Endothelial cell of umbilical vein (primary cell): Measurements from ENCODE around the gene ZEB1. TPM values are rescaled to one million over a fixed set of nuclear protein-coding genes. Genes with fewer than 3 reads are reported as not detected.

Experiments
- BruUV-seq: library from RNA; stranded (reverse); fragments of 400-500 nt; replicated peaks from 2 replicates; lab custom pipeline; 2021; lab: Mats Ljungman, UMichigan
- CTCF ChIA-PET: fragments of 300-600, 350-600 bp; sonication (Branson Sonifier 250); formaldehyde crosslinking; loops from one replicate; lab custom pipeline; 2021; ENCODE audit warnings: antibody characterized with exemption, inconsistent platforms; lab: Charles Lee
- POLR2A ChIA-PET: fragments of 300-600, 350-600 bp; sonication (Branson Sonifier 250); formaldehyde crosslinking; loops from one replicate; lab custom pipeline; 2021; ENCODE audit warnings: antibody characterized with exemption, inconsistent platforms; lab: Charles Lee
- DNase-seq: peaks from one replicate; pipeline ENCODE4 v3.0.0-alpha.2; 2011; ENCODE audit warnings: low read depth, low spot score
- FAIRE-seq: peaks from 2 replicates; lab custom pipeline; 2011; peaks lifted over from hg19 to GRCh38; lab: Jason Lieb, UNC
- H2AFZ ChIP-seq: 2 replicates; pipeline ENCODE4 v1.6.0; 2012; ENCODE audit warnings: low read depth, low read length, control low read depth, inconsistent platforms
- H3K27ac ChIP-seq: 2 replicates; pipeline ENCODE4 v1.5.1; 2011; ENCODE audit warnings: low read depth, mild to moderate bottlenecking, control low read depth, low read length, moderate library complexity; ENCODE audit not compliant: insufficient read depth
- H3K27me3 ChIP-seq, 2 experiments: 2 replicates each; pipeline versions ENCODE4 v1.6.0 to v1.6.1; 2011; ENCODE audit warnings: low read length in 2 of 2, mixed read lengths in 1 of 2; ENCODE audit not compliant: control insufficient read depth in 2 of 2, insufficient read depth in 2 of 2
- H3K36me3 ChIP-seq, 2 experiments: 2 replicates in 1 of 2; 3 replicates in 1 of 2; pipeline ENCODE4 v1.5.1; 2011; ENCODE audit warnings: low read length in 2 of 2, mild to moderate bottlenecking in 1 of 2, moderate library complexity in 1 of 2; ENCODE audit not compliant: control insufficient read depth in 2 of 2, insufficient read depth in 2 of 2; ENCODE audit errors: extremely low read depth in 1 of 2
- H3K4me1 ChIP-seq: 3 replicates; pipeline ENCODE4 v1.5.1; 2011; ENCODE audit warnings: mild to moderate bottlenecking, low read length; ENCODE audit not compliant: control insufficient read depth, insufficient read depth; ENCODE audit errors: extremely low read depth
- H3K4me2 ChIP-seq: 2 replicates; pipeline ENCODE4 v1.6.1; 2011; ENCODE audit warnings: low read length, control low read depth, mixed read lengths; ENCODE audit not compliant: insufficient read depth
- H3K4me3 ChIP-seq, 3 experiments: fragments of 200-600 bp in 1 of 3; sonication (generic), shearing (Covaris generic) in 1 of 3; replicated peaks in 1 of 3; 2 replicates each; pipeline ENCODE4 v1.5.1; 2011 to 2016; ENCODE audit warnings: control low read depth in 3 of 3, low read length in 3 of 3, mild to moderate bottlenecking in 2 of 3, inconsistent platforms in 1 of 3, low read depth in 1 of 3, moderate library complexity in 1 of 3; ENCODE audit not compliant: insufficient read depth in 1 of 3
- H3K79me2 ChIP-seq: 2 replicates; pipeline ENCODE4 v1.6.0; 2012; ENCODE audit warnings: low read length, inconsistent platforms; ENCODE audit not compliant: control insufficient read depth, insufficient read depth
- H3K9ac ChIP-seq: replicated peaks from 2 replicates; pipeline ENCODE3; 2011; ENCODE audit warnings: low read length, control low read depth; ENCODE audit not compliant: insufficient read depth; ENCODE audit errors: extremely low read depth
- H3K9me1 ChIP-seq: replicated peaks from 3 replicates; pipeline ENCODE4 v1.6.0; 2011; ENCODE audit warnings: mild to moderate bottlenecking, low read length; ENCODE audit not compliant: control insufficient read depth, insufficient read depth; ENCODE audit errors: extremely low read depth
- H3K9me3 ChIP-seq: replicated peaks from 2 replicates; pipeline ENCODE4 v1.5.1; 2012; ENCODE audit warnings: low read length, inconsistent platforms; ENCODE audit not compliant: control insufficient read depth, insufficient read depth
- H4K20me1 ChIP-seq: replicated peaks from 2 replicates; pipeline ENCODE3; 2011; ENCODE audit warnings: mild to moderate bottlenecking, low read length; ENCODE audit not compliant: control insufficient read depth, insufficient read depth; ENCODE audit errors: extremely low read depth
- GATA2 ChIP-seq: IDR thresholded peaks from 2 replicates; pipeline ENCODE4 v1.7.0; 2011; ENCODE audit warnings: low read depth, mild to moderate bottlenecking, moderate library complexity, mixed read lengths, low read length; ENCODE audit not compliant: insufficient read length, insufficient read depth
- POLR2AphosphoS5 ChIP-seq: IDR thresholded peaks from 2 replicates; pipeline ENCODE4 v1.6.1; 2012; ENCODE audit warnings: low read depth, mild to moderate bottlenecking, control low read depth, low read length, moderate library complexity; ENCODE audit not compliant: insufficient read depth
- dilution Hi-C: fragments of 300-500 bp; cut with MboI; formaldehyde crosslinking; loops from one replicate; pipeline ENCODE4 v1.15.0; 2019; ENCODE audit warnings: low sequenced_read_pairs; ENCODE audit not compliant: extremely low pct_ligation_motif_present
- intact Hi-C: fragments of 100-400 bp; cut with micrococcal nuclease; formaldehyde crosslinking; loops from one replicate; pipeline ENCODE4 v1.10.0; 2022
- polyA plus RNA-seq, 4 experiments: library from polyadenylated mRNA; depleted of rRNA in 3 of 4; stranded (reverse) in 3 of 4; unstranded in 1 of 4; fragments of >200 nt; gene quantifications; 2 replicates each; pipeline versions ENCODE4 v1.2.1 to v1.2.3, GENCODE V29; 2011 to 2012; ENCODE audit warnings: missing spikeins in 1 of 4
- total RNA-seq: library from RNA; stranded (reverse); gene quantifications from 2 replicates; pipeline ENCODE4 v1.2.3, GENCODE V29; 2021
- TF ChIP-seq, protein P1 (sequence below), 2 donors: IDR thresholded peaks; 1 replicate in 1 of 2; 2 replicates in 1 of 2; pipeline ENCODE4 v1.5.1; 2011; ENCODE audit warnings: low read length in 2 of 2, mild to moderate bottlenecking in 2 of 2, moderate library complexity in 2 of 2, control low read depth in 1 of 2, inconsistent platforms in 1 of 2, low read depth in 1 of 2; ENCODE audit not compliant: insufficient read depth in 1 of 2; ENCODE audit errors: extremely low read depth in 1 of 2

ZEB1 gene
- total and polyA plus RNA-seq, 2 donors (not counting 3 experiments of a cell fraction or from before 2014, with no cell fraction given) = 19.8 to 130 TPM

DNA sequence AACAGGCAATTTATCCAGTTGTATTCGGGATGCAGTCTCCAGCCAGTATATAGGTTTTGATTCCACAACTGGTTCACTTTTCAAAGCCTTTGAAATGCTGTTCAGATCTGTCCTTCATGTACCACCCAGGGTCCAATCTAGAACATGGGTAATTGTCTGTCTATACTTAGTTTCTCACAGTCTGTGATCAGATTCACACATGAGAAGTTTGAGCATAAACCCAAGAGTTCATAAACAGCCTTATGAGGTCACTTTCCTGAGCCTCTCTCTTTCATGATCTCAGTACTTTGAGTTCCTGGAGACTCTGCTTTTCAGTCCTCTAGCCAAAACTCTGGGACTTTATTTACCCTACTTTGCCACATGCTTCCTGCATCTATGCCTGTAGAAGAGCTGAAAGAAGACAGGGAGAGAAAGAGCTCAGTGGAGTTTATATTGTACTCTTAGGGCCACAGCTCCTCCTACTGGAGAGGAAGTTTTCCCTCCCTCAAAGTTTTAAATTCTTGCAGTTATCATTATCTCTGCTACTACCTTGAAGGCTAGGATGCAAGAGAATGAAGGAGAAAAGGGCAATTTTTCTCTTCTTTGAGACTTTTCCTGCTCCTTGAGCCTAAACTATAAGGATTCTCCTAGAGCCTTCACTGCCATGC, 172.0 kb downstream of the ZEB1 start:
- TF ChIP-seq GATA2 = no peak
- TF ChIP-seq, protein P1, sequence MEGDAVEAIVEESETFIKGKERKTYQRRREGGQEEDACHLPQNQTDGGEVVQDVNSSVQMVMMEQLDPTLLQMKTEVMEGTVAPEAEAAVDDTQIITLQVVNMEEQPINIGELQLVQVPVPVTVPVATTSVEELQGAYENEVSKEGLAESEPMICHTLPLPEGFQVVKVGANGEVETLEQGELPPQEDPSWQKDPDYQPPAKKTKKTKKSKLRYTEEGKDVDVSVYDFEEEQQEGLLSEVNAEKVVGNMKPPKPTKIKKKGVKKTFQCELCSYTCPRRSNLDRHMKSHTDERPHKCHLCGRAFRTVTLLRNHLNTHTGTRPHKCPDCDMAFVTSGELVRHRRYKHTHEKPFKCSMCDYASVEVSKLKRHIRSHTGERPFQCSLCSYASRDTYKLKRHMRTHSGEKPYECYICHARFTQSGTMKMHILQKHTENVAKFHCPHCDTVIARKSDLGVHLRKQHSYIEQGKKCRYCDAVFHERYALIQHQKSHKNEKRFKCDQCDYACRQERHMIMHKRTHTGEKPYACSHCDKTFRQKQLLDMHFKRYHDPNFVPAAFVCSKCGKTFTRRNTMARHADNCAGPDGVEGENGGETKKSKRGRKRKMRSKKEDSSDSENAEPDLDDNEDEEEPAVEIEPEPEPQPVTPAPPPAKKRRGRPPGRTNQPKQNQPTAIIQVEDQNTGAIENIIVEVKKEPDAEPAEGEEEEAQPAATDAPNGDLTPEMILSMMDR (IDR thresholded peaks at IDR 0.05; ENCODE audit: extremely low read depth in 1 of 2, insufficient read depth in 1 of 2, low read depth in 1 of 2, low read length in 2 of 2) = peak; percentile 50 to 53
- H3K4me1 ChIP-seq = peaks cover 13% of the 10 kb centered on the region
- no peaks in the 10 kb centered on the region for H3K9me1 ChIP-seq
- peak; percentile 63 for DNase-seq
- H3K9ac ChIP-seq = no peak overlapping the region
- H3K27me3 ChIP-seq = no peaks in the 10 kb centered on the region
- H4K20me1 ChIP-seq = peaks cover 2% of the 10 kb centered on the region
- H2AFZ ChIP-seq = no peak overlapping the region
- intact Hi-C loops = loop anchor here (1.0 to 5.0 kb wide), 8 partner anchors 169 to 804 kb away; no protein-coding TSS in a partner anchor
- peaks cover 0 to 5% of the 10 kb centered on the region in 2 experiments for H3K36me3 ChIP-seq
- H3K4me2 ChIP-seq = no peak overlapping the region
- no peak overlapping the region for H3K4me3 ChIP-seq
- H3K79me2 ChIP-seq = peaks cover 66% of the 10 kb centered on the region
- no TSS peak for BruUV-seq
- peak; percentile 86 for FAIRE-seq
- ChIA-PET CTCF (interaction anchor here (0.5 to 2.0 kb wide), 50 partner anchors 8 to 803 kb away, joined by 3 to 27 read pairs (median 4); partner anchors contain the start of gene ZNF438), POLR2A (no interaction called here)
- H3K9me3 ChIP-seq = no peaks in the 10 kb centered on the region
- dilution Hi-C loops = no loop called here
- peak overlapping the region; percentile 7 for H3K27ac ChIP-seq

DNA sequence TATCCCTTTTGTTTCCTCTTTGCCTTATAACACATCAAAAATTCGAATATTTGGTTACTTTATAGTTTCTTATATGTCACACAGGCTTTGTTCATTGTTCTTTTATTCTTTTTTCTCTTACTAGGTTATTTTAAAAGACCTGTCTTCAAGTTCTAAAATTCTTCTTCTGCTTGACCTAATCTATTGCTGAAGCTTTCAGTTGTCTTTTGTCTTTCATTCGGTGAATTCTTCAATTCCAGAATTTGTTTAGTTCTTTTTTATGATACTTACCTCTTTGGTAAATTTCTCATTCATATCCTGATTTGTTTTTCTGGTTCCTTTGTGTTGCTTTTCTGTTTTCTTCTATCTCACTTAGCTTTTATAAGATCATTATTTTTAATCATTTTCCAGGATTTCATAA, 188.4 kb downstream of the ZEB1 start:
- Histone ChIP-seq H3K9me1 (no peaks in the 10 kb centered on the region), H3K4me3 (no peak overlapping the region), H3K4me1 (no peaks in the 10 kb centered on the region), H3K27ac (no peak overlapping the region), H3K27me3 (no peaks in the 10 kb centered on the region), H3K9me3 (no peaks in the 10 kb centered on the region), H2AFZ (no peak overlapping the region), H3K36me3 (peaks cover 13 to 14% of the 10 kb centered on the region in 2 experiments), H3K9ac (no peak overlapping the region), H3K4me2 (no peak overlapping the region), H3K79me2 (peaks cover 46% of the 10 kb centered on the region), H4K20me1 (no peaks in the 10 kb centered on the region)
- CTCF ChIA-PET = no interaction called here
- no TSS peak for BruUV-seq
- FAIRE-seq = no peak
- intact Hi-C loops = no loop called here
- dilution Hi-C loops = no loop called here
- no peak for DNase-seq
- no peak for TF ChIP-seq POLR2AphosphoS5
- POLR2A ChIA-PET = no interaction called here
